ENCODE results near the gene MEGF11. TPM values are rescaled to one million over a fixed set of nuclear protein-coding genes. Genes with fewer than 3 reads are reported as not detected.

The MEGF11 gene
- total RNA-seq, 2 experiments from 2014 or later: 0.05 TPM; not detected in 1

DNA sequence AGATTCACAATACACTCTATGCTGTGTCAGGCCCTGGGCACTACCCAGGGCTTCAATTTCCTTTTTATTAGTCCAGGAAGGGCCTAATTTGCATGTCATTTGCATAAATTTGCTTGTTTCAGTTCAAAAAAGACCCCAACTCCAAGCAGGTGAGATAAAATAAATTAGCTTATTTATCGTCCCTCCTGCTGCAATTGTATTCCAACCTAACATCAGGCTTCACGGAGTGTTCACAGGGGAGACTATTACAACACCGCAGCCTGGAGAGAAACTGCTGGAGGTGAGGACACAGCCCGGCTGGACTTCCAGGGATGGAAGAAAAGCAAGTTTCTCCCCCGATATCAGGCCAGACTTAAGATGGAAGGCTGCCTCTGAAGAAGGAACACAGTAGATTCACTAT, 62.8 kb downstream of the MEGF11 start:
- no peaks in the 10 kb centered on the region for H3K4me1 Mint-ChIP-seq (ENCODE audit: low read depth)
- no peak for DNase-seq
- H3K4me3 Mint-ChIP-seq: no peak overlapping the region
- CTCF ChIA-PET: interaction anchor here (0.7 to 1.0 kb wide), 2 partner anchors 14 to 80 kb away, joined by 3 to 5 read pairs; no protein-coding TSS in a partner anchor
- intact Hi-C loops (cut with micrococcal nuclease): loop anchor here (1.0 to 10.0 kb wide), 3 partner anchors 328 to 576 kb away; partner anchors contain the start of gene INTS14
- no peaks in the 10 kb centered on the region for H3K36me3 Mint-ChIP-seq (ENCODE audit: low read depth)
- H3K27me3 Mint-ChIP-seq (ENCODE audit: low read depth): peaks cover 1% of the 10 kb centered on the region
- H3K27ac Mint-ChIP-seq: no peak overlapping the region
- H3K9me3 Mint-ChIP-seq: no peaks in the 10 kb centered on the region

- Mint-ChIP-seq H3K36me3 (ENCODE audit: low read depth) (no peaks in the 10 kb centered on the region), H3K4me1 (ENCODE audit: low read depth) (no peaks in the 10 kb centered on the region)
- CTCF ChIA-PET: interaction anchor here (0.6 kb wide), 2 partner anchors 16 to 133 kb away, joined by 3 to 5 read pairs; no protein-coding TSS in a partner anchor
These were observed 64.3 kb downstream of the MEGF11 start for GRCh38 chr15:66189291-66189690.

DNA sequence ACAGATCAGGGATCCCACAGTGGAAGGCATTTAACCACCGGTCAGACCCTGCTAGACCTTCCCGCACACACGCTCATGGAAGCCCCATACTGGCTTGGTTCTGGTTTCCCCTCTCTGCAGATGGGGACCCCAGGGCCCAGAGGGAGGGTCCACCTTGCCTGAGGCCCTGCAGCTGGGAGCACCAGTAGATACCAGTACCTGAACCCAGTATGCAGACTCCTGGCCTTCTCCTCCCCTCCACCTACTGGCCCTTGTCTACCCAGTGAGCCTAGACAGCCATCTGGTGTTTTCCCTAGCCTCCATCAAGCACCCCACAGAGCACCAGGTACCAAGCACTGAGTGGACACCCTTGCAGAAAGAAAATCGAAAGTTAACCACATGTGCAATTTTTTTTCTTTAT, 65.1 kb downstream of the MEGF11 start:
- Mint-ChIP-seq H3K4me1 (ENCODE audit: low read depth) (no peaks in the 10 kb centered on the region), H3K36me3 (ENCODE audit: low read depth) (no peaks in the 10 kb centered on the region), H3K9me3 (no peaks in the 10 kb centered on the region), H3K27ac (no peak overlapping the region), H3K27me3 (ENCODE audit: low read depth) (peaks cover 12% of the 10 kb centered on the region), H3K4me3 (no peak overlapping the region)
- CTCF ChIA-PET: no interaction called here
- intact Hi-C loops (cut with micrococcal nuclease): no loop called here
- no peak for DNase-seq

More at GRCh38 chr15:66189291-66189690, 64.3 kb downstream of the MEGF11 start:
- DNase-seq: no peak
- Mint-ChIP-seq H3K9me3 (no peaks in the 10 kb centered on the region), H3K27me3 (ENCODE audit: low read depth) (peaks cover 11% of the 10 kb centered on the region), H3K4me3 (no peak overlapping the region), H3K27ac (no peak overlapping the region)
- intact Hi-C loops (cut with micrococcal nuclease): no loop called here

- no peaks in the 10 kb centered on the region for H3K4me1 Mint-ChIP-seq (ENCODE audit: low read depth)
- CTCF ChIA-PET: no interaction called here
- intact Hi-C loops (cut with micrococcal nuclease): no loop called here
- no peaks in the 10 kb centered on the region for H3K9me3 Mint-ChIP-seq
- H3K36me3 Mint-ChIP-seq (ENCODE audit: low read depth): no peaks in the 10 kb centered on the region
- no peak overlapping the region for H3K4me3 Mint-ChIP-seq
- peaks cover 12% of the 10 kb centered on the region for H3K27me3 Mint-ChIP-seq (ENCODE audit: low read depth)
- no peak for DNase-seq
- no peak overlapping the region for H3K27ac Mint-ChIP-seq
These were observed 66.3 kb downstream of the MEGF11 start for GRCh38 chr15:66187271-66187670.

DNA sequence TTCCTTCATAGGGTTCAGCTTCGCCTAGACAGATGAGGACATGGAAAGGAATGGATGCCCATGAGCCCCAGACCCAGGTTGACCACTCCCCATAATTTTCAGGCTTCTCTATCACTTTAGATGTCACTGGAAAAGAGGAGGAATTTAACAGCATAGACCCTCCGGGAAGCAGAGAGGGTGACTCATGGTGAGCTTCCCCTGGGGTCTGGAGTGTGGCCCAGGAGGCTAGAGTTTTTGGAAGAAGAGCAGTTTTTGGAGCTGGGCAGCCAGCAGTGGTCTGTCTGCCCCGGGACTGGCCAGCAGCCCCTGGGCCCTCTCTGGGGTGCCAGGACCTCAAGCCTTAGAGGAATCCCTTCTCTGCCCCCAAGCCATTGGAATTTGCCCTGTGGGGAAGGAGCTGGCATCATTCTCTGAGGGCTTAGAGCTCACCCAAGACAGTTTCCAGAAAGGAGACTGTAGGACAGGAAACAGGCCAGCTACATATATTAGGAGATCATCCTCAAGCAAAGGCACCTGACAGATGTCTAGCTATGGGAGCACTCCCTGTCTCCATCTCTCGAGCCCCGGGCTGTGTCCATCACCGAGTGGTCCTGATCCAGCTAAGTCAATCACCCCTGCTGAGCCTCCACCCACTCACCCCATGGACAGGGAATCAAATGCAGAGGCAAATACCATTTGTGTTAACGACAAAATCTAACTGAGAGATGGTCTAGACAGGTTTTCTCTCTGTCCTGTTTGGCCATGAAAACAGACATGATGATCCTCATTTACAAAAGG, 67.3 kb downstream of the MEGF11 start:
- Mint-ChIP-seq H3K4me3 (no peak overlapping the region), H3K4me1 (ENCODE audit: low read depth) (no peaks in the 10 kb centered on the region), H3K27ac (no peak overlapping the region), H3K27me3 (ENCODE audit: low read depth) (peaks cover 12% of the 10 kb centered on the region), H3K36me3 (ENCODE audit: low read depth) (no peaks in the 10 kb centered on the region), H3K9me3 (no peaks in the 10 kb centered on the region)
- intact Hi-C loops (cut with micrococcal nuclease): no loop called here
- CTCF ChIA-PET: interaction anchor here (0.5 kb wide), 1 partner anchor 750 kb away, joined by 3 read pairs; no protein-coding TSS in a partner anchor
- DNase-seq: no peak

DNA sequence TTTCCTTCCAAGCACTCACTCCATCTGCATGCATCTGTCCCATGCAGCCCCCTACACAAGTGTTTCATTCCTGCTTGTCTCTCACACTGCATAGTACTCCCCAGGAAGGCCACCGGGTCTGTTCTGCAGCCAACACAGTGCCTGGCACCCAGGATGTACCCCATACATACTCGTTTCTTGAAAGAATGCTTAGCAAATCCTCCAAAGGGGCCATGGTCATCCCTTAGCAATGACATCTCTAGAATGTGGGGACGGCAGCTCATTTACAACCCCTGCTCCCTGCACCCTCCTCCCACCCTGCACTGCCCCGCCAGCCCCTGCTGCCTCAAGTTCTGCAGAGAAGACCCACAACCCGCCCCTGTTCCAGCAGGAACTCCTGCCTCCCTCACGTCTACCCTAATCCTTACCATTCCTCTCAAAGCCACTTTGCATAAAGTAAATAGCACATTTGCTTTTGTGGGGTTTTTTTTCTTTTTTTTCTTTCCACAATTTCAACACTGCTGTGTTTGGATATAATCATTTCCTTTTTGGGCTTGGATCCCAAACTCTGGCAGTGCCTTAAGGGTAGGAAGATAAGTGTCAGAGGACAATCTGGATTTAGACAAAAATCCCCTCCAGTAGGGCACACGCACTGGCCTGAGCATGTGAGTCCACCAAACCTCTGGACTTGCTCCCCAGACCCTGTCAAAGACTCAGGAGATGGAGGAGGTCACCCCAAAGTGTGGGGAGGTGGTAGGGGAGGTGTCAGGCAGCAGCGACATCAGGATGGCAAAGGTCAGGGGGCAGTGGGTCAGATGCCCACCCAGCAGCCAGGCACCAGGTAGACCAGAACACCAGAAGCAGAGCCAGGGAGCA, 68.4 kb downstream of the MEGF11 start:
- Mint-ChIP-seq H3K4me1 (ENCODE audit: low read depth) (no peaks in the 10 kb centered on the region), H3K4me3 (no peak overlapping the region), H3K36me3 (ENCODE audit: low read depth) (no peaks in the 10 kb centered on the region), H3K27me3 (ENCODE audit: low read depth) (peaks cover 14% of the 10 kb centered on the region), H3K27ac (no peak overlapping the region), H3K9me3 (no peaks in the 10 kb centered on the region)
- intact Hi-C loops (cut with micrococcal nuclease): no loop called here
- DNase-seq: no peak
- CTCF ChIA-PET: interaction anchor here (0.7 kb wide), 1 partner anchor 194 kb away, joined by 3 read pairs; no protein-coding TSS in a partner anchor

GRCh38 chr15:66184492-66184891, 69.1 kb downstream of the MEGF11 start:
- Mint-ChIP-seq H3K4me1 (ENCODE audit: low read depth) (no peaks in the 10 kb centered on the region), H3K27me3 (ENCODE audit: low read depth) (peaks cover 14% of the 10 kb centered on the region), H3K36me3 (ENCODE audit: low read depth) (no peaks in the 10 kb centered on the region), H3K9me3 (no peaks in the 10 kb centered on the region), H3K27ac (no peak overlapping the region), H3K4me3 (no peak overlapping the region)
- CTCF ChIA-PET: interaction anchor here (0.7 kb wide), 1 partner anchor 194 kb away, joined by 3 read pairs; no protein-coding TSS in a partner anchor
- no peak for DNase-seq
- intact Hi-C loops (cut with micrococcal nuclease): no loop called here

- CTCF ChIA-PET: interaction anchor here (0.5 to 0.7 kb wide), 2 partner anchors 471 to 496 kb away, joined by 3 to 6 read pairs; no protein-coding TSS in a partner anchor
- DNase-seq: no peak
- no peaks in the 10 kb centered on the region for H3K4me1 Mint-ChIP-seq (ENCODE audit: low read depth)
- intact Hi-C loops (cut with micrococcal nuclease): no loop called here
- no peaks in the 10 kb centered on the region for H3K9me3 Mint-ChIP-seq
- peaks cover 18% of the 10 kb centered on the region for H3K27me3 Mint-ChIP-seq (ENCODE audit: low read depth)
- H3K4me3 Mint-ChIP-seq: no peak overlapping the region
- H3K36me3 Mint-ChIP-seq (ENCODE audit: low read depth): no peaks in the 10 kb centered on the region
- no peak overlapping the region for H3K27ac Mint-ChIP-seq
These were observed 72.9 kb downstream of the MEGF11 start for GRCh38 chr15:66180531-66181097.

DNA sequence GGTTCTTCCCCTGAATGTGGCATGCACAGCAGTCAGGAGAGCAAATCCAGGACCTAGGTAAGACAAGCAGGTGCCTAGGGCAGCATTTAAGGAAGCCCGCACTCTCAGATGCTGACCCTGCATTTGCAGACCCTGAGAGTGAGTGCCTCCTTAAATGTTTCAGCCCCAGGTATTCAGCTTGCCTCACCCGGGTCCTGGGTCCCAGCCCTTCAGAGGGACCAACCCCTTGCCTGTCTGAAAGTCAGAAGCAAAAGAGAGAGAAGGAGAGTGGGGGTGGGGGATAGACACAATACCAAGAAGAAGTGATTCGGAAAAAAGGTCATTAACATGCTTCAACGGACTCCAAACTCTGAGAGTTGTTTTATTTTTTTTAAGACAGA, 75.0 kb downstream of the MEGF11 start:
- Mint-ChIP-seq H3K9me3 (no peaks in the 10 kb centered on the region), H3K36me3 (ENCODE audit: low read depth) (no peaks in the 10 kb centered on the region), H3K27ac (no peak overlapping the region), H3K27me3 (ENCODE audit: low read depth) (peaks cover 7% of the 10 kb centered on the region), H3K4me3 (no peak overlapping the region), H3K4me1 (ENCODE audit: low read depth) (no peaks in the 10 kb centered on the region)
- no peak for DNase-seq
- intact Hi-C loops (cut with micrococcal nuclease): no loop called here
- CTCF ChIA-PET: interaction anchor here (0.7 kb wide), 1 partner anchor 386 kb away, joined by 3 read pairs; no protein-coding TSS in a partner anchor

DNA sequence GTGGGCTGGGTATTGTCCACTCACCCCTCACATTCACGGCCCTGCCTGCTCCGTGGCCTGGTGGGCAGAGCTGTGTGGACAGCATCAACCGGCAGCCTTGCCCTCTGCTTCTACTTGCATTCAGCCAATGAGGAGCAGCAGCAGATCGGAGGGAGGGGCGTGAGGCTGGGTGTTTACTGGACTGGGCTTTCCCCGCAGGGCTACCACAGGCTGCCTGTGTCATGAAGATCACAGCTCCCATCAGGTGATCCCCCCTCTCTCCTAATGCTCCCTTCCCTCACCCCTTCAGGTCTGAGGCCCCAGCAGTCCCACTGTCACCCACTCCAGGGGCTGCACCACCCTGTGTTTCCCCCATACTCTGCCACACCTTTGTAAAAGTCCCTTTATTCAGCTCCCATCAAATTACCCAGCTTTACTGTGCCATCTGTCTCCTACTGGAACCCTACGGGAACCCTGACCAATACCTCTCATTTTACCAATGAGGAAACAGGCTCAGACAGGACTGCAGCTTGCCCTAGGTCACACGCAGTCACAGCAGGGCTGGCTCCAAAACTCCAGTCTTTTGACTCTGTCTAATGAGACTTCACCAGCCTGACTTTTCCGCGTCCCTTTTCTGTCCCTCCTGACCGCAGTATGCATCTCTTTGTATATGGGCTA, 81.1 kb downstream of the MEGF11 start:
- no peak for DNase-seq
- intact Hi-C loops (cut with micrococcal nuclease): no loop called here
- no peak overlapping the region for H3K4me3 Mint-ChIP-seq
- no peak overlapping the region for H3K27ac Mint-ChIP-seq
- CTCF ChIA-PET: no interaction called here
- H3K27me3 Mint-ChIP-seq (ENCODE audit: low read depth): peaks cover 2% of the 10 kb centered on the region
- no peaks in the 10 kb centered on the region for H3K36me3 Mint-ChIP-seq (ENCODE audit: low read depth)
- H3K4me1 Mint-ChIP-seq (ENCODE audit: low read depth): no peaks in the 10 kb centered on the region
- no peaks in the 10 kb centered on the region for H3K9me3 Mint-ChIP-seq

- DNase-seq: no peak
- CTCF ChIA-PET: no interaction called here
- no peaks in the 10 kb centered on the region for H3K36me3 Mint-ChIP-seq (ENCODE audit: low read depth)
- H3K9me3 Mint-ChIP-seq: no peaks in the 10 kb centered on the region
- intact Hi-C loops (cut with micrococcal nuclease): no loop called here
- no peak overlapping the region for H3K4me3 Mint-ChIP-seq
- no peaks in the 10 kb centered on the region for H3K4me1 Mint-ChIP-seq (ENCODE audit: low read depth)
- H3K27ac Mint-ChIP-seq: no peak overlapping the region
- peaks cover 1% of the 10 kb centered on the region for H3K27me3 Mint-ChIP-seq (ENCODE audit: low read depth)
These were observed 81.7 kb downstream of the MEGF11 start for GRCh38 chr15:66171841-66172240.

GRCh38 chr15:66170716-66171115, 82.8 kb downstream of the MEGF11 start:
- no peaks in the 10 kb centered on the region for H3K4me1 Mint-ChIP-seq (ENCODE audit: low read depth)
- no peak overlapping the region for H3K27ac Mint-ChIP-seq
- CTCF ChIA-PET: interaction anchor here (1.6 kb wide), 1 partner anchor 13 kb away, joined by 4 read pairs; no protein-coding TSS in a partner anchor
- no peak overlapping the region for H3K4me3 Mint-ChIP-seq
- no peaks in the 10 kb centered on the region for H3K36me3 Mint-ChIP-seq (ENCODE audit: low read depth)
- intact Hi-C loops (cut with micrococcal nuclease): no loop called here
- DNase-seq: no peak
- no peaks in the 10 kb centered on the region for H3K27me3 Mint-ChIP-seq (ENCODE audit: low read depth)
- no peaks in the 10 kb centered on the region for H3K9me3 Mint-ChIP-seq
